Sigmoid colon (tissue), 4 donors: ENCODE measurements around the gene C13orf42.

Experiments used
- EP300 ChIP-seq, 4 donors: sonication (generic); formaldehyde crosslinking; IDR thresholded peaks; one replicate each; pipeline ENCODE4 v1.6.1; 2017; ENCODE audit warnings: antibody characterized with exemption in 4 of 4
- POLR2AphosphoS5 ChIP-seq, 4 donors: sonication (generic); formaldehyde crosslinking; IDR thresholded peaks; one replicate each; pipeline ENCODE4 v1.6.1; 2017; ENCODE audit warnings: antibody characterized with exemption in 4 of 4
- TF ChIP-seq, protein P1 (sequence below), 4 experiments: fragments of 450-650 bp in 3 of 4; fragments of 200-600 bp in 1 of 4; IDR thresholded peaks; one replicate each; pipeline ENCODE4 v1.5.1; 2016 to 2019; ENCODE audit warnings: antibody characterized with exemption in 4 of 4, mild to moderate bottlenecking in 3 of 4, moderate library complexity in 2 of 4

DNA sequence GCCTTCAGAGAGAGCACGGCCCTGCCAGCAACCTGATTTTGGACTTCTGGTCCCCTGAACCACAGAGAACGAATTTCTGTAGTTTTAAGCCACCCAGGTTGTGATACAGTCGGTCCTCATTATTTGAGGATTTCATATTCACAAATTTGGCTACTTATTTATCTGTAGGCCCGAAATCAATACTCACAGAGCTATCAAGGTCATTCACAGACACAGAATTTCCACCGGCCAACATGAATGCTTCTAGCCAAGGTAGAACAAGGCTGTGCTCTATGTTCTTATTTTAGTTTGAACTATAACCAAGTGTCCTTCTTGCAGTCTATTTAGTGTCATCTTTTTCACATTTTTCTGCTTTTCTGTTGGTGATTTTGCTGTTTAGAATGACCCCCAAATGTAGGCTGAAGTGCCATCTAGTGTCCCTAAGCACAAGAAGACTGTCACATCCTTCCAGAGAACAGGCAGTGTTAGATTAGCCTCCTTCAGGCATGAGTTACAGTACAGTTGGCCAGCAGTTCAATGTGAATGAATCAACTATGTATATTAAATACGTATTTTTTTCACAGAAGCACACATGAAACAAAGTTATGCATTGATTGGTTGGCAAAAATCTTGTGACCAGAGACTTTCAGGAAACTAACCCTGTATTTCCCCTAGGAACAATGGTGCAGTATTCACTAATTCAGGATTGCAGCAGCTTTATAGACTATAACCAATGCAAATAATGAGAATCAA, 63.5 kb downstream of the C13orf42 start:
- TF ChIP-seq, protein P1, sequence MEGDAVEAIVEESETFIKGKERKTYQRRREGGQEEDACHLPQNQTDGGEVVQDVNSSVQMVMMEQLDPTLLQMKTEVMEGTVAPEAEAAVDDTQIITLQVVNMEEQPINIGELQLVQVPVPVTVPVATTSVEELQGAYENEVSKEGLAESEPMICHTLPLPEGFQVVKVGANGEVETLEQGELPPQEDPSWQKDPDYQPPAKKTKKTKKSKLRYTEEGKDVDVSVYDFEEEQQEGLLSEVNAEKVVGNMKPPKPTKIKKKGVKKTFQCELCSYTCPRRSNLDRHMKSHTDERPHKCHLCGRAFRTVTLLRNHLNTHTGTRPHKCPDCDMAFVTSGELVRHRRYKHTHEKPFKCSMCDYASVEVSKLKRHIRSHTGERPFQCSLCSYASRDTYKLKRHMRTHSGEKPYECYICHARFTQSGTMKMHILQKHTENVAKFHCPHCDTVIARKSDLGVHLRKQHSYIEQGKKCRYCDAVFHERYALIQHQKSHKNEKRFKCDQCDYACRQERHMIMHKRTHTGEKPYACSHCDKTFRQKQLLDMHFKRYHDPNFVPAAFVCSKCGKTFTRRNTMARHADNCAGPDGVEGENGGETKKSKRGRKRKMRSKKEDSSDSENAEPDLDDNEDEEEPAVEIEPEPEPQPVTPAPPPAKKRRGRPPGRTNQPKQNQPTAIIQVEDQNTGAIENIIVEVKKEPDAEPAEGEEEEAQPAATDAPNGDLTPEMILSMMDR (IDR thresholded peaks at IDR 0.05), result no peak
- TF ChIP-seq EP300 (IDR thresholded peaks at IDR 0.05) (no peak), POLR2AphosphoS5 (IDR thresholded peaks at IDR 0.05) (no peak)
